Vagina (tissue), 2 donors: ENCODE data around the gene CTNNAL1.

Experiments
- POLR2A ChIP-seq, 2 donors: fragments of 450-650 bp; IDR thresholded peaks; one replicate each; pipeline ENCODE4 v1.6.1; 2017; ENCODE audit warnings: antibody characterized with exemption in 2 of 2, mild to moderate bottlenecking in 2 of 2, moderate library complexity in 2 of 2
- POLR2AphosphoS5 ChIP-seq, 2 donors: sonication (generic); formaldehyde crosslinking; IDR thresholded peaks; one replicate each; pipeline ENCODE4 v1.9.0; 2017; ENCODE audit warnings: antibody characterized with exemption in 2 of 2, mild to moderate bottlenecking in 2 of 2, low read depth in 1 of 2; ENCODE audit not compliant: insufficient read depth in 1 of 2
- TF ChIP-seq, protein P1 (sequence below), 3 experiments: fragments of 450-650 bp in 2 of 3; fragments of 200-600 bp in 1 of 3; sonication (generic) in 1 of 3; IDR thresholded peaks; one replicate each; pipeline ENCODE4 v1.5.1; 2017 to 2019; ENCODE audit warnings: antibody characterized with exemption in 3 of 3, mild to moderate bottlenecking in 2 of 3, moderate library complexity in 2 of 3

DNA sequence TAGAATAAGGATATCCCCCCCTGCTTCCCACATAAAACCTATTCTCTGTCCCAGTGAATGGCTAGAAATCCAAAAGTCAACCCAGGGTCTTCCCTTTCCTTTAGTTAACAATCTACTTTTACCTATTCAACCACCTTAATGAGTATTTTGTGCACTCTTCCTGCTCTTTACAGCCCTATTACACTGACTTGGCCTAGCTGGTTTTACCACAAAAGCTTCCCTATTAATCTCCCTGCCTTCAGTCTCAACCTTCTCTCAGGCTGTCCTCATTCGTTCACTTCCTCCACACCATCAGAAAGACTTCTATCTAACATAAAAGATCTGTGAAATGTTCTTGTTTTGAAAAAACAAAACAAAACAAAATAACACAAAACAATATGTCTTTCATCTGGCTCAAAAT is 16.2 kb downstream of the CTNNAL1 start:
- no peak for TF ChIP-seq POLR2AphosphoS5 (IDR thresholded peaks at IDR 0.05; ENCODE audit: insufficient read depth in 1 of 2, low read depth in 1 of 2)
- TF ChIP-seq, protein P1, sequence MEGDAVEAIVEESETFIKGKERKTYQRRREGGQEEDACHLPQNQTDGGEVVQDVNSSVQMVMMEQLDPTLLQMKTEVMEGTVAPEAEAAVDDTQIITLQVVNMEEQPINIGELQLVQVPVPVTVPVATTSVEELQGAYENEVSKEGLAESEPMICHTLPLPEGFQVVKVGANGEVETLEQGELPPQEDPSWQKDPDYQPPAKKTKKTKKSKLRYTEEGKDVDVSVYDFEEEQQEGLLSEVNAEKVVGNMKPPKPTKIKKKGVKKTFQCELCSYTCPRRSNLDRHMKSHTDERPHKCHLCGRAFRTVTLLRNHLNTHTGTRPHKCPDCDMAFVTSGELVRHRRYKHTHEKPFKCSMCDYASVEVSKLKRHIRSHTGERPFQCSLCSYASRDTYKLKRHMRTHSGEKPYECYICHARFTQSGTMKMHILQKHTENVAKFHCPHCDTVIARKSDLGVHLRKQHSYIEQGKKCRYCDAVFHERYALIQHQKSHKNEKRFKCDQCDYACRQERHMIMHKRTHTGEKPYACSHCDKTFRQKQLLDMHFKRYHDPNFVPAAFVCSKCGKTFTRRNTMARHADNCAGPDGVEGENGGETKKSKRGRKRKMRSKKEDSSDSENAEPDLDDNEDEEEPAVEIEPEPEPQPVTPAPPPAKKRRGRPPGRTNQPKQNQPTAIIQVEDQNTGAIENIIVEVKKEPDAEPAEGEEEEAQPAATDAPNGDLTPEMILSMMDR (IDR thresholded peaks at IDR 0.05): no peak
- no peak for TF ChIP-seq POLR2A (IDR thresholded peaks at IDR 0.05)
